Measurements from ENCODE around the gene PRSS8.

Gene PRSS8

GRCh38 chr16:31128711-31129567 is 6.6 kb downstream of the PRSS8 start:
- H3K36me3 ChIP-seq (ENCODE audit: insufficient read depth, low read length): peaks cover 54% of the 10 kb centered on the region

DNA sequence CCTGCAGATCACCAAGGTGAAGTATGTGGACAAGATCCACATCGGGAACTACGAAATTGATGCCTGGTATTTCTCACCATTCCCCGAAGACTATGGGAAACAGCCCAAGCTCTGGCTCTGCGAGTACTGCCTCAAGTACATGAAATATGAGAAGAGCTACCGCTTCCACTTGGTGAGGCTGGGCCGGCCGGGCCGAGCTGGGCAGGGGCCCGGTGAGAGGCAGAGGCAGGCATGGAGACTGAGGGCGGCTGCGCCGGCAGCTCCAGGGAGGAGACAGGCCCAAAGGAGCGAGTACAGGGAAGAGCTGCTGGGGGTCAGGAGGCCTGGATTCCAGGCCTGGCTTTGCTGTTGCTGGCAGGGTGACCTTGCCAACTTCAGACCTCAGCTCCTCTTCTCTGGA is 8.3 kb downstream of the PRSS8 start:
- no peak overlapping the region for H3K4me2 ChIP-seq (ENCODE audit: insufficient read depth, low read length)
- H3K27me3 ChIP-seq (ENCODE audit: insufficient read depth, low read length, poor library complexity): no peaks in the 10 kb centered on the region
- DNase-seq (no peak), ATAC-seq (ENCODE audit: insufficient read depth, low read depth) (no peak)
- TF ChIP-seq EZH2 (IDR thresholded peaks at IDR 0.05; ENCODE audit: borderline replicate concordance, low read depth, low read length, severe bottlenecking): no peak
- TF ChIP-seq, protein P1, sequence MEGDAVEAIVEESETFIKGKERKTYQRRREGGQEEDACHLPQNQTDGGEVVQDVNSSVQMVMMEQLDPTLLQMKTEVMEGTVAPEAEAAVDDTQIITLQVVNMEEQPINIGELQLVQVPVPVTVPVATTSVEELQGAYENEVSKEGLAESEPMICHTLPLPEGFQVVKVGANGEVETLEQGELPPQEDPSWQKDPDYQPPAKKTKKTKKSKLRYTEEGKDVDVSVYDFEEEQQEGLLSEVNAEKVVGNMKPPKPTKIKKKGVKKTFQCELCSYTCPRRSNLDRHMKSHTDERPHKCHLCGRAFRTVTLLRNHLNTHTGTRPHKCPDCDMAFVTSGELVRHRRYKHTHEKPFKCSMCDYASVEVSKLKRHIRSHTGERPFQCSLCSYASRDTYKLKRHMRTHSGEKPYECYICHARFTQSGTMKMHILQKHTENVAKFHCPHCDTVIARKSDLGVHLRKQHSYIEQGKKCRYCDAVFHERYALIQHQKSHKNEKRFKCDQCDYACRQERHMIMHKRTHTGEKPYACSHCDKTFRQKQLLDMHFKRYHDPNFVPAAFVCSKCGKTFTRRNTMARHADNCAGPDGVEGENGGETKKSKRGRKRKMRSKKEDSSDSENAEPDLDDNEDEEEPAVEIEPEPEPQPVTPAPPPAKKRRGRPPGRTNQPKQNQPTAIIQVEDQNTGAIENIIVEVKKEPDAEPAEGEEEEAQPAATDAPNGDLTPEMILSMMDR (IDR thresholded peaks at IDR 0.05; ENCODE audit: borderline replicate concordance, extremely low read depth, low read length, poor library complexity, severe bottlenecking): no peak
- no peak overlapping the region for H3K4me3 ChIP-seq (ENCODE audit: low read depth in 1 of 2, low read length in 2 of 2)
- no peaks in the 10 kb centered on the region for H3K79me2 ChIP-seq (ENCODE audit: insufficient read depth, low read length)
- no peak overlapping the region for H3K27ac ChIP-seq (ENCODE audit: low read length)
- no peak overlapping the region for H2AFZ ChIP-seq (ENCODE audit: low read depth, low read length)
- no peak overlapping the region for H3K9ac ChIP-seq (ENCODE audit: low read depth, low read length)
- no peaks in the 10 kb centered on the region for H4K20me1 ChIP-seq (ENCODE audit: insufficient read depth, low read length)
- H3K4me1 ChIP-seq (ENCODE audit: insufficient read depth, low read length): no peaks in the 10 kb centered on the region
- H3K9me3 ChIP-seq (ENCODE audit: insufficient read depth, low read length, severe bottlenecking): no peaks in the 10 kb centered on the region
- H3K36me3 ChIP-seq (ENCODE audit: insufficient read depth, low read length): peaks cover 65% of the 10 kb centered on the region

More at GRCh38 chr16:31128711-31129567, 6.6 kb downstream of the PRSS8 start:
- Histone ChIP-seq H3K79me2 (ENCODE audit: insufficient read depth, low read length) (no peaks in the 10 kb centered on the region), H4K20me1 (ENCODE audit: insufficient read depth, low read length) (no peaks in the 10 kb centered on the region), H3K4me3 (ENCODE audit: low read depth in 1 of 2, low read length in 2 of 2) (no peak overlapping the region), H3K4me2 (ENCODE audit: insufficient read depth, low read length) (no peak overlapping the region), H3K9ac (ENCODE audit: low read depth, low read length) (no peak overlapping the region), H3K4me1 (ENCODE audit: insufficient read depth, low read length) (no peaks in the 10 kb centered on the region), H2AFZ (ENCODE audit: low read depth, low read length) (no peak overlapping the region), H3K9me3 (ENCODE audit: insufficient read depth, low read length, severe bottlenecking) (no peaks in the 10 kb centered on the region), H3K27me3 (ENCODE audit: insufficient read depth, low read length, poor library complexity) (no peaks in the 10 kb centered on the region), H3K27ac (ENCODE audit: low read length) (no peak overlapping the region)
- no peak for TF ChIP-seq EZH2 (IDR thresholded peaks at IDR 0.05; ENCODE audit: borderline replicate concordance, low read depth, low read length, severe bottlenecking)
- TF ChIP-seq, protein P1 (IDR thresholded peaks at IDR 0.05; ENCODE audit: borderline replicate concordance, extremely low read depth, low read length, poor library complexity, severe bottlenecking): no peak
- DNase-seq (no peak), ATAC-seq (ENCODE audit: insufficient read depth, low read depth) (no peak)

- DNase-seq: no peak
- Histone ChIP-seq H3K79me2 (ENCODE audit: insufficient read depth, low read length) (no peaks in the 10 kb centered on the region), H3K9ac (ENCODE audit: low read depth, low read length) (no peak overlapping the region), H3K4me2 (ENCODE audit: insufficient read depth, low read length) (no peak overlapping the region), H3K27me3 (ENCODE audit: insufficient read depth, low read length, poor library complexity) (no peaks in the 10 kb centered on the region), H3K27ac (ENCODE audit: low read length) (no peak overlapping the region), H3K36me3 (ENCODE audit: insufficient read depth, low read length) (peaks cover 66% of the 10 kb centered on the region), H2AFZ (ENCODE audit: low read depth, low read length) (no peak overlapping the region), H4K20me1 (ENCODE audit: insufficient read depth, low read length) (no peaks in the 10 kb centered on the region), H3K9me3 (ENCODE audit: insufficient read depth, low read length, severe bottlenecking) (no peaks in the 10 kb centered on the region), H3K4me3 (ENCODE audit: low read depth in 1 of 2, low read length in 2 of 2) (no peak overlapping the region), H3K4me1 (ENCODE audit: insufficient read depth, low read length) (no peaks in the 10 kb centered on the region)
- TF ChIP-seq EZH2 (IDR thresholded peaks at IDR 0.05; ENCODE audit: borderline replicate concordance, low read depth, low read length, severe bottlenecking): no peak
- TF ChIP-seq, protein P1 (IDR thresholded peaks at IDR 0.05; ENCODE audit: borderline replicate concordance, extremely low read depth, low read length, poor library complexity, severe bottlenecking): no peak
- no peak for ATAC-seq (ENCODE audit: insufficient read depth, low read depth)
Observed at GRCh38 chr16:31125844-31126243, 9.7 kb downstream of the PRSS8 start.
